K562 (cell line): Measurements from ENCODE around the gene MTRF1L. TPM values are rescaled to one million over a fixed set of nuclear protein-coding genes. Genes with fewer than 3 reads are reported as not detected.

ENCODE experiments used
- AFF1 ChIP-seq, 2 experiments: fragments of 450-650 bp; IDR thresholded peaks; 2 replicates each; pipeline ENCODE4 v1.6.1; 2018; ENCODE audit warnings: mild to moderate bottlenecking in 2 of 2, low read depth in 1 of 2; ENCODE audit not compliant: partially characterized antibody in 2 of 2
- ARNT ChIP-seq, 2 experiments: fragments of 450-650 bp; IDR thresholded peaks; 2 replicates each; pipeline ENCODE4 v1.6.1; 2016; ENCODE audit warnings: mild to moderate bottlenecking in 1 of 2
- BHLHE40 ChIP-seq: IDR thresholded peaks from 2 replicates; pipeline ENCODE4 v1.6.1; 2011; ENCODE audit warnings: low read length, improper control_type of control experiment
- BMI1 ChIP-seq: fragments of 150-350 bp; IDR thresholded peaks from 2 replicates; pipeline ENCODE4 v1.6.1; 2014; ENCODE audit warnings: low read length
- BRF1 ChIP-seq: IDR thresholded peaks from 3 replicates; pipeline ENCODE4 v1.6.1; 2011; ENCODE audit warnings: borderline replicate concordance, mild to moderate bottlenecking; ENCODE audit not compliant: insufficient read length; ENCODE audit errors: extremely low read depth
- CAMTA2 ChIP-seq: fragments of 250-450 bp; sonication (Bioruptor Pico); conservative IDR thresholded peaks from 2 replicates; pipeline ENCODE4 v1.5.1; 2022
- CREBBP ChIP-seq: IDR thresholded peaks from one replicate; pipeline ENCODE4 v1.6.1; 2012; ENCODE audit warnings: low read depth, mild to moderate bottlenecking, control low read depth, inconsistent platforms, low read length
- GABPA ChIP-seq: fragments of 200-800 bp; sonication (Bioruptor generic); conservative IDR thresholded peaks from 2 replicates; pipeline ENCODE4 v1.6.1; 2016; ENCODE audit warnings: low read depth, missing genetic modification characterization, missing compliant biosample characterization
- GABPB1 ChIP-seq: sonication (generic); formaldehyde crosslinking; IDR thresholded peaks from 2 replicates; pipeline ENCODE4 v1.8.0; 2022; ENCODE audit warnings: mild to moderate bottlenecking, missing genetic modification reagents
- SRSF9 ChIP-seq: fragments of 200-400 bp; formaldehyde crosslinking; IDR thresholded peaks from 2 replicates; pipeline ENCODE4 v1.6.1; 2017; ENCODE audit warnings: low read depth, low read length, borderline replicate concordance
- ZBTB43 ChIP-seq: sonication (generic); formaldehyde crosslinking; IDR thresholded peaks from 2 replicates; pipeline ENCODE4 v1.8.0; 2023; ENCODE audit warnings: mild to moderate bottlenecking, missing genetic modification reagents
- polyA plus RNA-seq, 8 experiments: library from polyadenylated mRNA; depleted of rRNA in 4 of 8; stranded (reverse) in 5 of 8; unstranded in 3 of 8; fragments of >200 nt; fragmentation: Nextera tagmentation in 2 of 8; fragmentation: Illumina TruSeq in 1 of 8; extraction: Ambion mirVana in 2 of 8; extraction: Trizol in 1 of 8; gene quantifications; 2 replicates each; pipeline versions ENCODE4 v1.2.1 to v1.2.3, GENCODE V29; 2011 to 2014; ENCODE audit warnings: inconsistent platforms in 1 of 8, missing spikeins in 1 of 8
- total RNA-seq, 7 experiments: library from RNA; depleted of rRNA in 6 of 7; stranded (reverse); fragments of >200 nt in 6 of 7; fragmentation: Illumina TruSeq in 2 of 7; extraction: Trizol in 2 of 7; gene quantifications; 2 replicates each; pipeline versions ENCODE4 v1.2.1 to v1.2.3, GENCODE V29; 2011 to 2021; ENCODE audit warnings: low replicate concordance in 1 of 7
- TF ChIP-seq, protein P1 (sequence below): fragments of 450-650 bp; IDR thresholded peaks from one replicate; pipeline ENCODE4 v1.6.1; 2018; ENCODE audit warnings: mild to moderate bottlenecking, moderate library complexity; ENCODE audit not compliant: partially characterized antibody
- TF ChIP-seq, protein P2 (sequence below): sonication (generic); IDR thresholded peaks from 2 replicates; pipeline ENCODE4 v1.6.1; 2016
- TF ChIP-seq, protein P3 (sequence below), 2 experiments: fragments of 450-650 bp; IDR thresholded peaks; 2 replicates each; pipeline ENCODE4 v1.6.1; 2016

MTRF1L gene
- total and polyA plus RNA-seq, 9 of the 15 experiments (the other 6 are each of a cell fraction or from before 2014, with no cell fraction given) = 10.7 to 34.0 (median 30.2) TPM

DNA sequence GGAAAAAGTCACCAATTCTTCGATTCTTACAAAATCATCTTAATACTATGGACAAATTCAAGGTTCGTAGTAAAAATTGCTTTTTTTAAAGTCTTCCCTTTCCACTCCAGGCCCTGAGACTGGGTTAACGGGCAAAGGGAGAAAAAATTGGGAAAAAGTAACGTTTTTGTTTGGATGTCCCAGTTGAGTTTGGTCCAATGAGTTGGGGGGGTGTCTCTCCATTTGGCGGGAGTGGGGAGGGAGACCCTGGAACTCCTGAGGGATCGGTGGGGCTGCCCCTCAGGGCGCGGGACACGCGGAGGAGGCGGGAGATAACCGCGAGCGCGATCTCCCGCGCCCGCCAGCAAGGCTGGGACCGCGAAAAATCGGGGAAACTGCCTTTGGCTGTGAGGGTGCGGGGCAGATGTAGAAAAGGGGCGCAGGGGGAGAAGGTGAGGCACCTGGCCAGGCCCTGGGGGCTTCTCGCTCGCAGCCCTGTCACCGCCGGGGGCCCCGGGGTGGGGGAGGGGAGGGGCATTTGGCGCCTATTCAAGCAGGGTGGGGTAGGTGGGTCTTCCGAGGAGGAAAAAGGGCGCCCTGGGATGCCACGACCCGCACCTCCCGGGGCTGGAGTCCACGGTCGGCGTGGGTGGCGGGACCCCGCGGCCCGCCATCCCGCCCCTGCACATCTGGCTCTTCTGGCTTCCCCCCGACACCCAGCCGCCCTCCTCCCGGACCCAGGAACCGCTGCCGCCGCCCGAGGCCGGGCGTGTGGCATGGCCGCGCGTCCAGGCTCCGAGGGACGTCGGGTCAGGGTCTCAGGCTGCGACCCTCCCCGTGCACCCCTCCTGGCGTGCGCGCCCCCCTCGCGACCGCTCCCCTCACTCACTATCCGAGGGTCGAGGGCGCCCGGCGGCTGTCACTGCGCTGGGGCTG lies 20.3 kb downstream of the MTRF1L start (continued):
- TF ChIP-seq BHLHE40 = no peak
- TF ChIP-seq, protein P1, sequence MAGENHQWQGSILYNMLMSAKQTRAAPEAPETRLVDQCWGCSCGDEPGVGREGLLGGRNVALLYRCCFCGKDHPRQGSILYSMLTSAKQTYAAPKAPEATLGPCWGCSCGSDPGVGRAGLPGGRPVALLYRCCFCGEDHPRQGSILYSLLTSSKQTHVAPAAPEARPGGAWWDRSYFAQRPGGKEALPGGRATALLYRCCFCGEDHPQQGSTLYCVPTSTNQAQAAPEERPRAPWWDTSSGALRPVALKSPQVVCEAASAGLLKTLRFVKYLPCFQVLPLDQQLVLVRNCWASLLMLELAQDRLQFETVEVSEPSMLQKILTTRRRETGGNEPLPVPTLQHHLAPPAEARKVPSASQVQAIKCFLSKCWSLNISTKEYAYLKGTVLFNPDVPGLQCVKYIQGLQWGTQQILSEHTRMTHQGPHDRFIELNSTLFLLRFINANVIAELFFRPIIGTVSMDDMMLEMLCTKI = no peak
- TF ChIP-seq ARNT (IDR thresholded peaks at IDR 0.05) = no peak
- TF ChIP-seq GABPB1 = peak; percentile 26
- TF ChIP-seq ZBTB43 (CRISPR knock-in tag) = peak; percentile 85; the same call in 1 of the 2 replicates
- TF ChIP-seq AFF1 (IDR thresholded peaks at IDR 0.05; ENCODE audit: low read depth in 1 of 2, partially characterized antibody in 2 of 2) = peak in 1 of 2 experiments; percentile 27
- TF ChIP-seq SRSF9 = no peak
- TF ChIP-seq, protein P2, sequence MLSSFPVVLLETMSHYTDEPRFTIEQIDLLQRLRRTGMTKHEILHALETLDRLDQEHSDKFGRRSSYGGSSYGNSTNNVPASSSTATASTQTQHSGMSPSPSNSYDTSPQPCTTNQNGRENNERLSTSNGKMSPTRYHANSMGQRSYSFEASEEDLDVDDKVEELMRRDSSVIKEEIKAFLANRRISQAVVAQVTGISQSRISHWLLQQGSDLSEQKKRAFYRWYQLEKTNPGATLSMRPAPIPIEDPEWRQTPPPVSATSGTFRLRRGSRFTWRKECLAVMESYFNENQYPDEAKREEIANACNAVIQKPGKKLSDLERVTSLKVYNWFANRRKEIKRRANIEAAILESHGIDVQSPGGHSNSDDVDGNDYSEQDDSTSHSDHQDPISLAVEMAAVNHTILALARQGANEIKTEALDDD = no peak
- no peak for TF ChIP-seq CREBBP
- TF ChIP-seq GABPA (tag) = no peak
- peak; percentile 82; the same call in 1 of the 2 replicates for TF ChIP-seq CAMTA2 (CRISPR knock-in tag)
- TF ChIP-seq BRF1 = no peak
- TF ChIP-seq, protein P3, sequence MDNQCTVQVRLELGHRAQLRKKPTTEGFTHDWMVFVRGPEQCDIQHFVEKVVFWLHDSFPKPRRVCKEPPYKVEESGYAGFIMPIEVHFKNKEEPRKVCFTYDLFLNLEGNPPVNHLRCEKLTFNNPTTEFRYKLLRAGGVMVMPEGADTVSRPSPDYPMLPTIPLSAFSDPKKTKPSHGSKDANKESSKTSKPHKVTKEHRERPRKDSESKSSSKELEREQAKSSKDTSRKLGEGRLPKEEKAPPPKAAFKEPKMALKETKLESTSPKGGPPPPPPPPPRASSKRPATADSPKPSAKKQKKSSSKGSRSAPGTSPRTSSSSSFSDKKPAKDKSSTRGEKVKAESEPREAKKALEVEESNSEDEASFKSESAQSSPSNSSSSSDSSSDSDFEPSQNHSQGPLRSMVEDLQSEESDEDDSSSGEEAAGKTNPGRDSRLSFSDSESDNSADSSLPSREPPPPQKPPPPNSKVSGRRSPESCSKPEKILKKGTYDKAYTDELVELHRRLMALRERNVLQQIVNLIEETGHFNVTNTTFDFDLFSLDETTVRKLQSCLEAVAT (IDR thresholded peaks at IDR 0.05) = peak; percentile 46 to 69; a peak in 2 of 4 replicates
- TF ChIP-seq BMI1 = no peak
